ENCODE measurements around the gene PLEKHH3.

PLEKHH3 gene

DNA sequence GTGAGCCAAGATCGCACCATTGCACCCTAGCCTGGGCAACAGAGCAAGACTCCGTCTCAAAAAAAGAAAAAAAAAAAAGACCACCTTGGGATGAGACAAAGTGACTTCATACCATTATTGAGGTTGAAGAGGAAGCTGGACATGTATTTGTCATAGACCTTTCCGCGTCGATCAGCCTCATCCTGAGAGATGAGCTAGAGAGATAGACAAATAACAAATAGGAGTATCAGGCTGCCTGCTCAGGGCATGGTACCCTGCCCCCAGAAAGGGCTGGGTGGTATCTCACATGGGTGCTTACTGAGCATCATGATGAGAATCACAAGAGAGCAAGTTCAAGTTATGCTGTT lies 27.7 kb upstream of the PLEKHH3 start:
- no peak overlapping the region for H4K91ac ChIP-seq (ENCODE audit: low read length)
- no peak overlapping the region for H2BK12ac ChIP-seq (ENCODE audit: low read length in 2 of 2)
- H3K14ac ChIP-seq (ENCODE audit: low read length in 2 of 2) = no peak overlapping the region
- no peaks in the 10 kb centered on the region for H3K27me3 ChIP-seq (ENCODE audit: control insufficient read depth in 1 of 2, insufficient read depth in 1 of 2, low read length in 2 of 2)
- H2BK15ac ChIP-seq (ENCODE audit: low read depth, poor library complexity, severe bottlenecking) = no peak overlapping the region
- no peak overlapping the region for H3K4me2 ChIP-seq (ENCODE audit: low read length, poor library complexity, severe bottlenecking)
- H3K4ac ChIP-seq (ENCODE audit: low read depth in 1 of 2, low read length in 2 of 2) = no peak overlapping the region
- H3K27ac ChIP-seq (ENCODE audit: low read length, poor library complexity, severe bottlenecking) = no peak overlapping the region
- H3K23ac ChIP-seq (ENCODE audit: low read length in 2 of 2) = no peak overlapping the region
- no peak overlapping the region for H2BK120ac ChIP-seq (ENCODE audit: low read depth, low read length)
- H4K8ac ChIP-seq (ENCODE audit: low read length) = no peak overlapping the region
- H3K79me1 ChIP-seq (replicated peaks; ENCODE audit: low read length, poor library complexity, severe bottlenecking) = no peaks in the 10 kb centered on the region
- no peak overlapping the region for H3K4me3 ChIP-seq (ENCODE audit: insufficient read depth in 1 of 2, low read depth in 1 of 2, low read length in 2 of 2)
- no peaks in the 10 kb centered on the region for H3K9me3 ChIP-seq (ENCODE audit: control insufficient read depth, low read length)
- no peak overlapping the region for H2AK5ac ChIP-seq (ENCODE audit: low read length, severe bottlenecking)
- no peak overlapping the region for H3K9ac ChIP-seq (ENCODE audit: low read length)
- DNase-seq = no peak
- WGBS = over 99% methylated on average over 5 of the region's 5 CpGs
- no peak overlapping the region for H2BK5ac ChIP-seq (ENCODE audit: low read depth, low read length, poor library complexity, severe bottlenecking)
- no peak overlapping the region for H2AFZ ChIP-seq (ENCODE audit: low read depth, low read length)
- no peak overlapping the region for H3K18ac ChIP-seq (ENCODE audit: low read depth in 1 of 2, low read length in 2 of 2)
- H3K36me3 ChIP-seq (ENCODE audit: control insufficient read depth in 1 of 2, insufficient read depth in 2 of 2, low read depth in 1 of 2, low read length in 2 of 2) = peaks cover 79 to 94% of the 10 kb centered on the region in 2 experiments
- no peaks in the 10 kb centered on the region for H3K4me1 ChIP-seq (ENCODE audit: control insufficient read depth, insufficient read depth, low read depth, low read length)

DNA sequence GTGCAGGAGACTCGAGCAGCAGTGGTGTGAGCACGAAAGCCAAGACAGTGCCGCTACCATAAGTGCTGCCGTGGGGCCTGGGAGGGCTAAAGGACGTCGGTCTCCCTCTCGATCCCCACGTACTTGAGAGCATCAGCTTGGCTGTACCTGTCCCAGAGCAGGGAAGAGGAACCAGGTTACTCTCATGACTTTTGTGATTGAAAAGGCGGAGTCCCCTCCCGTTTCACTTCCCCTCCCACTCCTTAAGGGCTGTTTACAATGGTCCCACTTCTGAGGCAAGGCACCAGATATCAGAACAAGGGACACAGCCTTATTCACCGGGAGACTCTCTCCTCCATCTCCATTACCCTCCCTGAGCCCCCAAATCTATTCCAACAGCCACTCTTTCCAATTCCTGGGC lies 25.7 kb upstream of the PLEKHH3 start:
- H2AK5ac ChIP-seq (ENCODE audit: low read length, severe bottlenecking) = no peak overlapping the region
- no peak overlapping the region for H3K4me3 ChIP-seq (ENCODE audit: insufficient read depth in 1 of 2, low read depth in 1 of 2, low read length in 2 of 2)
- H3K23ac ChIP-seq (ENCODE audit: low read length in 2 of 2) = no peak overlapping the region
- H3K79me1 ChIP-seq (replicated peaks; ENCODE audit: low read length, poor library complexity, severe bottlenecking) = no peaks in the 10 kb centered on the region
- no peak overlapping the region for H2BK12ac ChIP-seq (ENCODE audit: low read length in 2 of 2)
- H4K8ac ChIP-seq (ENCODE audit: low read length) = no peak overlapping the region
- H4K91ac ChIP-seq (ENCODE audit: low read length) = no peak overlapping the region
- no peak overlapping the region for H3K18ac ChIP-seq (ENCODE audit: low read depth in 1 of 2, low read length in 2 of 2)
- H2AFZ ChIP-seq (ENCODE audit: low read depth, low read length) = no peak overlapping the region
- H3K4me1 ChIP-seq (ENCODE audit: control insufficient read depth, insufficient read depth, low read depth, low read length) = no peaks in the 10 kb centered on the region
- no peak overlapping the region for H2BK5ac ChIP-seq (ENCODE audit: low read depth, low read length, poor library complexity, severe bottlenecking)
- no peak overlapping the region for H3K27ac ChIP-seq (ENCODE audit: low read length, poor library complexity, severe bottlenecking)
- DNase-seq = no peak
- H3K4me2 ChIP-seq (ENCODE audit: low read length, poor library complexity, severe bottlenecking) = no peak overlapping the region
- H3K4ac ChIP-seq (ENCODE audit: low read depth in 1 of 2, low read length in 2 of 2) = no peak overlapping the region
- peaks cover 68 to 88% of the 10 kb centered on the region in 2 experiments for H3K36me3 ChIP-seq (ENCODE audit: control insufficient read depth in 1 of 2, insufficient read depth in 2 of 2, low read depth in 1 of 2, low read length in 2 of 2)
- H3K9me3 ChIP-seq (ENCODE audit: control insufficient read depth, low read length) = no peaks in the 10 kb centered on the region
- no peak overlapping the region for H3K9ac ChIP-seq (ENCODE audit: low read length)
- WGBS = 93% methylated on average over 11 of the region's 11 CpGs
- H2BK120ac ChIP-seq (ENCODE audit: low read depth, low read length) = no peak overlapping the region
- H3K14ac ChIP-seq (ENCODE audit: low read length in 2 of 2) = no peak overlapping the region
- no peak overlapping the region for H2BK15ac ChIP-seq (ENCODE audit: low read depth, poor library complexity, severe bottlenecking)
- H3K27me3 ChIP-seq (ENCODE audit: control insufficient read depth in 1 of 2, insufficient read depth in 1 of 2, low read length in 2 of 2) = no peaks in the 10 kb centered on the region

- Histone ChIP-seq H3K14ac (ENCODE audit: low read length in 2 of 2) (no peak overlapping the region), H3K27me3 (ENCODE audit: control insufficient read depth in 1 of 2, insufficient read depth in 1 of 2, low read length in 2 of 2) (no peaks in the 10 kb centered on the region), H3K4ac (ENCODE audit: low read depth in 1 of 2, low read length in 2 of 2) (no peak overlapping the region), H2AK5ac (ENCODE audit: low read length, severe bottlenecking) (no peak overlapping the region), H3K9me3 (ENCODE audit: control insufficient read depth, low read length) (no peaks in the 10 kb centered on the region), H3K18ac (ENCODE audit: low read depth in 1 of 2, low read length in 2 of 2) (no peak overlapping the region), H4K91ac (ENCODE audit: low read length) (peak overlapping the region; percentile 21), H2BK15ac (ENCODE audit: low read depth, poor library complexity, severe bottlenecking) (no peak overlapping the region), H3K4me1 (ENCODE audit: control insufficient read depth, insufficient read depth, low read depth, low read length) (no peaks in the 10 kb centered on the region), H2BK120ac (ENCODE audit: low read depth, low read length) (no peak overlapping the region), H2BK5ac (ENCODE audit: low read depth, low read length, poor library complexity, severe bottlenecking) (no peak overlapping the region), H4K8ac (ENCODE audit: low read length) (no peak overlapping the region), H3K79me1 (replicated peaks; ENCODE audit: low read length, poor library complexity, severe bottlenecking) (no peaks in the 10 kb centered on the region), H3K4me3 (ENCODE audit: insufficient read depth in 1 of 2, low read depth in 1 of 2, low read length in 2 of 2) (no peak overlapping the region), H3K23ac (ENCODE audit: low read length in 2 of 2) (peak overlapping the region in 1 of 2 experiments; percentile 9), H3K27ac (ENCODE audit: low read length, poor library complexity, severe bottlenecking) (no peak overlapping the region), H2BK12ac (ENCODE audit: low read length in 2 of 2) (no peak overlapping the region), H3K4me2 (ENCODE audit: low read length, poor library complexity, severe bottlenecking) (no peak overlapping the region), H3K9ac (ENCODE audit: low read length) (no peak overlapping the region), H2AFZ (ENCODE audit: low read depth, low read length) (no peak overlapping the region), H3K36me3 (ENCODE audit: control insufficient read depth in 1 of 2, insufficient read depth in 2 of 2, low read depth in 1 of 2, low read length in 2 of 2) (peaks cover 66 to 86% of the 10 kb centered on the region in 2 experiments)
- DNase-seq = no peak
- 80% methylated on average over 9 of the region's 10 CpGs for WGBS
Measured at GRCh38 chr17:42700586-42701289, 23.9 kb upstream of the PLEKHH3 start.

- Histone ChIP-seq H2BK120ac (ENCODE audit: low read depth, low read length) (no peak overlapping the region), H2AK5ac (ENCODE audit: low read length, severe bottlenecking) (no peak overlapping the region), H3K4me2 (ENCODE audit: low read length, poor library complexity, severe bottlenecking) (no peak overlapping the region), H3K9ac (ENCODE audit: low read length) (no peak overlapping the region), H3K4me3 (ENCODE audit: insufficient read depth in 1 of 2, low read depth in 1 of 2, low read length in 2 of 2) (no peak overlapping the region), H2BK15ac (ENCODE audit: low read depth, poor library complexity, severe bottlenecking) (no peak overlapping the region), H2BK5ac (ENCODE audit: low read depth, low read length, poor library complexity, severe bottlenecking) (no peak overlapping the region), H3K4me1 (ENCODE audit: control insufficient read depth, insufficient read depth, low read depth, low read length) (no peaks in the 10 kb centered on the region), H4K8ac (ENCODE audit: low read length) (no peak overlapping the region), H3K9me3 (ENCODE audit: control insufficient read depth, low read length) (no peaks in the 10 kb centered on the region), H2BK12ac (ENCODE audit: low read length in 2 of 2) (no peak overlapping the region), H2AFZ (ENCODE audit: low read depth, low read length) (no peak overlapping the region), H3K23ac (ENCODE audit: low read length in 2 of 2) (no peak overlapping the region), H3K4ac (ENCODE audit: low read depth in 1 of 2, low read length in 2 of 2) (no peak overlapping the region), H4K91ac (ENCODE audit: low read length) (no peak overlapping the region), H3K14ac (ENCODE audit: low read length in 2 of 2) (no peak overlapping the region), H3K27ac (ENCODE audit: low read length, poor library complexity, severe bottlenecking) (no peak overlapping the region), H3K27me3 (ENCODE audit: control insufficient read depth in 1 of 2, insufficient read depth in 1 of 2, low read length in 2 of 2) (no peaks in the 10 kb centered on the region), H3K79me1 (replicated peaks; ENCODE audit: low read length, poor library complexity, severe bottlenecking) (peaks cover 1% of the 10 kb centered on the region), H3K18ac (ENCODE audit: low read depth in 1 of 2, low read length in 2 of 2) (no peak overlapping the region), H3K36me3 (ENCODE audit: control insufficient read depth in 1 of 2, insufficient read depth in 2 of 2, low read depth in 1 of 2, low read length in 2 of 2) (peaks cover 65 to 86% of the 10 kb centered on the region in 2 experiments)
- WGBS = 74% methylated on average over 2 of the region's 4 CpGs
- DNase-seq = no peak
Measured at GRCh38 chr17:42699415-42699740, 22.6 kb upstream of the PLEKHH3 start.
